OCI-LY7 (cell line): ENCODE data around the gene HOOK2. TPM values are rescaled to one million over a fixed set of nuclear protein-coding genes. Genes with fewer than 3 reads are reported as not detected.

Source experiments
- BruUV-seq: library from RNA; stranded (reverse); fragments of 400-500 nt; replicated peaks from 2 replicates; lab custom pipeline; 2021; lab: Mats Ljungman, UMichigan
- CTCF ChIA-PET: fragments of 300-600 bp; sonication (Branson Sonifier 250); formaldehyde crosslinking; loops from one replicate; lab custom pipeline; 2022; ENCODE audit warnings: antibody characterized with exemption; ENCODE audit not compliant: unreplicated experiment; lab: Charles Lee
- POLR2A ChIA-PET: fragments of 300-600 bp; sonication (Branson Sonifier 250); formaldehyde crosslinking; loops from one replicate; lab custom pipeline; 2022; ENCODE audit warnings: antibody characterized with exemption; lab: Charles Lee
- DNase-seq: peaks from one replicate; pipeline ENCODE4 v3.0.0-alpha.2; 2015; ENCODE audit warnings: low spot score
- H2AFZ ChIP-seq: fragments of 200-600 bp; sonication (generic), shearing (Covaris generic); 2 replicates; pipeline ENCODE4 v1.6.1; 2014; ENCODE audit warnings: mild to moderate bottlenecking, antibody characterized with exemption, low read length, moderate library complexity
- H3K27ac ChIP-seq: fragments of 200-600 bp; sonication (generic); 2 replicates; pipeline ENCODE4 v1.5.1; 2014; ENCODE audit warnings: mixed run types, low read depth, mild to moderate bottlenecking, moderate library complexity, low read length, inconsistent platforms; ENCODE audit not compliant: poor library complexity, severe bottlenecking
- H3K36me3 ChIP-seq: fragments of 200-600 bp; sonication (generic); 2 replicates; pipeline ENCODE4 v1.6.1; 2014; ENCODE audit warnings: mild to moderate bottlenecking, antibody characterized with exemption, low read length, moderate library complexity, mixed read lengths; ENCODE audit not compliant: insufficient read depth
- H3K4me1 ChIP-seq: fragments of 200-600 bp; sonication (generic); 2 replicates; pipeline ENCODE4 v1.5.1; 2014; ENCODE audit warnings: mild to moderate bottlenecking, low read length; ENCODE audit not compliant: insufficient read depth, poor library complexity, severe bottlenecking
- H3K4me2 ChIP-seq: fragments of 200-600 bp; sonication (generic); 2 replicates; pipeline ENCODE4 v1.6.1; 2014; ENCODE audit warnings: mild to moderate bottlenecking, low read length
- H3K4me3 ChIP-seq: fragments of 200-600 bp; sonication (generic); 2 replicates; pipeline ENCODE4 v1.5.1; 2014; ENCODE audit warnings: mild to moderate bottlenecking, low read depth, low read length; ENCODE audit not compliant: poor library complexity, severe bottlenecking
- H3K79me2 ChIP-seq: fragments of 200-600 bp; sonication (generic); 2 replicates; pipeline ENCODE4 v1.6.1; 2016; ENCODE audit warnings: low read depth, mild to moderate bottlenecking, low read length, moderate library complexity, mixed read lengths; ENCODE audit not compliant: insufficient read depth
- H3K9me2 ChIP-seq: fragments of 200-600 bp; sonication (generic); 2 replicates; pipeline ENCODE4 v1.6.1; 2016; ENCODE audit warnings: mild to moderate bottlenecking, low read length, mixed read lengths; ENCODE audit not compliant: insufficient read depth
- H3K9me3 ChIP-seq: fragments of 200-600 bp; sonication (generic); 2 replicates; pipeline ENCODE4 v1.6.1; 2014; ENCODE audit warnings: mild to moderate bottlenecking, mixed run types, low read length, mixed read lengths
- H4K20me1 ChIP-seq: fragments of 200-600 bp; sonication (generic); 2 replicates; pipeline ENCODE4 v1.6.1; 2014; ENCODE audit warnings: mild to moderate bottlenecking, antibody characterized with exemption, low read length, moderate library complexity, mixed read lengths; ENCODE audit not compliant: insufficient read depth
- EZH2phosphoT487 ChIP-seq: fragments of 200-600 bp; sonication (generic); IDR thresholded peaks from 2 replicates; pipeline ENCODE4 v1.6.1; 2018; ENCODE audit warnings: low read depth, borderline replicate concordance, mild to moderate bottlenecking, mixed run types, antibody characterized with exemption, low read length, moderate library complexity, mixed read lengths
- intact Hi-C: fragments of 100-400 bp; cut with micrococcal nuclease; formaldehyde crosslinking; loops from one replicate; pipeline ENCODE4 v1.10.0; 2022; ENCODE audit not compliant: unreplicated experiment
- total RNA-seq, 2 experiments: library from RNA; depleted of rRNA in 1 of 2; stranded (reverse); fragments of >200 nt in 1 of 2; shearing (Covaris generic) in 1 of 2; gene quantifications; 2 replicates each; pipeline ENCODE4 v1.2.3, GENCODE V29; 2014 to 2022
- TF ChIP-seq, protein P1 (sequence below): fragments of 200-600 bp; sonication (generic); conservative IDR thresholded peaks from 2 replicates; pipeline ENCODE4 v1.5.1; 2014; ENCODE audit warnings: mild to moderate bottlenecking, antibody characterized with exemption, low read length, moderate library complexity, mixed read lengths

The HOOK2 gene
- total RNA-seq, 2 experiments from 2014 or later: 9.1 to 28.8 TPM

DNA sequence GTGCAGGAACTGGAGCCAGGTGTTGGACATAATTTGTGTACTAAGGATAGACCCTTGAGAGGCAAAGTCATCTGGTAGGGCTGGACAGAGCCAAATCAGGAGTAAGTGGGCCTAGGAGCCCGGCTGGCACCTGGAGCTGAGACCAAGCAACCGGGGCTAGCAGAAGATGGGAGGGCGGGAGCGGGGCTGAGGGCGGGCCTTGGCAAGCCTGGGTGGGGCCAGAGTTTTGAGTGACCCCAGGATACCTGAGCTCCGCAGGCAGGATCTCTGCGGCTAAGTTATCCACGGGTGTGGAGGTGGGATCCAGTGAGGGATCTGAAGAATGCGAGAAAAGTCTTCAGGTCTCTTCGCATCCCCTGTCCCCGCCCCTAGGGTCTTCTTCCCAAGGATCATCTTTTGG lies 8.2 kb downstream of the HOOK2 start:
- DNase-seq: no peak
- no peak overlapping the region for H3K4me3 ChIP-seq
- TF ChIP-seq, protein P1, sequence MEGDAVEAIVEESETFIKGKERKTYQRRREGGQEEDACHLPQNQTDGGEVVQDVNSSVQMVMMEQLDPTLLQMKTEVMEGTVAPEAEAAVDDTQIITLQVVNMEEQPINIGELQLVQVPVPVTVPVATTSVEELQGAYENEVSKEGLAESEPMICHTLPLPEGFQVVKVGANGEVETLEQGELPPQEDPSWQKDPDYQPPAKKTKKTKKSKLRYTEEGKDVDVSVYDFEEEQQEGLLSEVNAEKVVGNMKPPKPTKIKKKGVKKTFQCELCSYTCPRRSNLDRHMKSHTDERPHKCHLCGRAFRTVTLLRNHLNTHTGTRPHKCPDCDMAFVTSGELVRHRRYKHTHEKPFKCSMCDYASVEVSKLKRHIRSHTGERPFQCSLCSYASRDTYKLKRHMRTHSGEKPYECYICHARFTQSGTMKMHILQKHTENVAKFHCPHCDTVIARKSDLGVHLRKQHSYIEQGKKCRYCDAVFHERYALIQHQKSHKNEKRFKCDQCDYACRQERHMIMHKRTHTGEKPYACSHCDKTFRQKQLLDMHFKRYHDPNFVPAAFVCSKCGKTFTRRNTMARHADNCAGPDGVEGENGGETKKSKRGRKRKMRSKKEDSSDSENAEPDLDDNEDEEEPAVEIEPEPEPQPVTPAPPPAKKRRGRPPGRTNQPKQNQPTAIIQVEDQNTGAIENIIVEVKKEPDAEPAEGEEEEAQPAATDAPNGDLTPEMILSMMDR: no peak
- no peak for TF ChIP-seq EZH2phosphoT487
- BruUV-seq: no TSS peak
- no peaks in the 10 kb centered on the region for H3K79me2 ChIP-seq
- H3K4me2 ChIP-seq: no peak overlapping the region
- H3K4me1 ChIP-seq: no peaks in the 10 kb centered on the region
- intact Hi-C loops: loop anchor here (2.0 kb wide), 1 partner anchor 80 kb away; no protein-coding TSS in a partner anchor
- no peaks in the 10 kb centered on the region for H3K36me3 ChIP-seq
- H3K9me3 ChIP-seq: no peaks in the 10 kb centered on the region
- no peak overlapping the region for H2AFZ ChIP-seq
- H4K20me1 ChIP-seq: no peaks in the 10 kb centered on the region
- CTCF ChIA-PET: interaction anchor here (0.9 to 1.1 kb wide), 2 partner anchors 29 to 36 kb away, joined by 4 to 7 read pairs; no protein-coding TSS in a partner anchor
- no peaks in the 10 kb centered on the region for H3K9me2 ChIP-seq
- POLR2A ChIA-PET: no interaction called here
- no peak overlapping the region for H3K27ac ChIP-seq

DNA sequence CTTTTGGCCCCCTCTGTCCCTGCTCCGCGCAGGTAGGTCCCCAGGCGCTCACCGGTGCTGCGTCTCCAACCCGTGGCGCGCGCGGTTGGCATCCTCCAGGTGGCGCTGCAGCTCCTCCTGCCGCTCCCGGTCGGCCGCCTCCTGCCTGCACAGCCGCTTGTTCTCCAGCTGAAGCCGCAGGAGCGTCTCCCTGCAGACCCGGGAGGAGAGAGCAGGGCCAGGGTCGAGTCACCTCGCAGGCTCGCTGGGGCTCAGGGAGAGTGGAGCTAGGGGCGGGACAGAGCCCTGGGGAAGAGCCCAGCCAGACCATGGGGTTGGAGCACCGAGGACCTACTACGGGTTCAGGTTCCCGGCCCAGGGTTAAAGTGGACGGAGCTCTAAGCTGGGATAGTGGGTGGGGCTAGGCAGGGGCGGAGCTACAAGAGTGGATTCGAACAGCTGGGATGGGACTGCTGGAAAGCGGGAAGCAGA lies 9.3 kb downstream of the HOOK2 start:
- H3K4me1 ChIP-seq: no peaks in the 10 kb centered on the region
- TF ChIP-seq, protein P1: peak; percentile 87
- TF ChIP-seq EZH2phosphoT487: no peak
- ChIA-PET CTCF (interaction anchor here (0.5 to 1.1 kb wide), 5 partner anchors 26 to 927 kb away, joined by 3 to 7 read pairs (median 3); no protein-coding TSS in a partner anchor), POLR2A (interaction anchor here (0.8 kb wide), 1 partner anchor 27 kb away, joined by 3 read pairs; no protein-coding TSS in a partner anchor)
- H2AFZ ChIP-seq: no peak overlapping the region
- H3K4me3 ChIP-seq: peak overlapping the region; percentile 17
- no peaks in the 10 kb centered on the region for H3K9me3 ChIP-seq
- H3K27ac ChIP-seq: no peak overlapping the region
- DNase-seq: peak; percentile 77
- no peaks in the 10 kb centered on the region for H3K79me2 ChIP-seq
- no peaks in the 10 kb centered on the region for H3K9me2 ChIP-seq
- BruUV-seq: no TSS peak
- no peaks in the 10 kb centered on the region for H4K20me1 ChIP-seq
- intact Hi-C loops: loop anchor here (2.0 kb wide), 1 partner anchor 81 kb away; no protein-coding TSS in a partner anchor
- peak overlapping the region; percentile 56 for H3K4me2 ChIP-seq
- no peaks in the 10 kb centered on the region for H3K36me3 ChIP-seq

DNA sequence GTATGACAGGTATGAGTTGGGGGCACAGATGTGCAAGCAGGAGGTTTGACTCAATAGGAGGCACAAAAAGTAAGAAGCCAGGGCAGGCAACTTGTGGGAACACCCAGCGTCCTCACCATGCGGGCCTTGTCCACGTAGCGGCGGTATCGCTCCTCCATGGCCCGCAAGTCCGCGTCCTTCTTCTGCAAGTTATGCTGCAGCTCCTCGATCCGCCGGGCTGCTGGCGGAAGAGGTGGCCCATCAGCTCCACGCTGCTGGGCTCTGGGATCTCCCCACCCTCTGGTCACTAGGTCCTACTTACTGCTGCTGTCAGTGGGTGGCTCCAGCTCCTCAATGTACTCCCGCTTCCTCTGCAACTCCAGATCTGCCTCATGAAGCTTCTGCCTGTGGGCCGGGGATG lies 10.7 kb downstream of the HOOK2 start:
- DNase-seq: no peak
- no peak overlapping the region for H3K4me2 ChIP-seq
- no peak overlapping the region for H3K27ac ChIP-seq
- no peak overlapping the region for H2AFZ ChIP-seq
- no peak overlapping the region for H3K4me3 ChIP-seq
- H3K9me2 ChIP-seq: no peaks in the 10 kb centered on the region
- no peaks in the 10 kb centered on the region for H3K4me1 ChIP-seq
- H3K79me2 ChIP-seq: no peaks in the 10 kb centered on the region
- BruUV-seq: no TSS peak
- CTCF ChIA-PET: no interaction called here
- no peaks in the 10 kb centered on the region for H3K36me3 ChIP-seq
- intact Hi-C loops: no loop called here
- no peak for TF ChIP-seq EZH2phosphoT487
- TF ChIP-seq, protein P1: no peak
- no peaks in the 10 kb centered on the region for H3K9me3 ChIP-seq
- H4K20me1 ChIP-seq: no peaks in the 10 kb centered on the region
- POLR2A ChIA-PET: no interaction called here
